ENCODE data around the gene LRRC28.

LRRC28 gene

GRCh38 chr15:99307735-99308134, 56.5 kb downstream of the LRRC28 start:
- DNase-seq, result no peak

- DNase-seq, result no peak
Observed at GRCh38 chr15:99310745-99311144, 59.5 kb downstream of the LRRC28 start.

GRCh38 chr15:99312228-99312627, 60.9 kb downstream of the LRRC28 start:
- DNase-seq, result no peak

- no peak for DNase-seq
Observed at GRCh38 chr15:99312794-99313193, 61.5 kb downstream of the LRRC28 start.

GRCh38 chr15:99315636-99316035, 64.4 kb downstream of the LRRC28 start:
- DNase-seq, result no peak

- no peak for DNase-seq
Observed at GRCh38 chr15:99320374-99321215, 69.3 kb downstream of the LRRC28 start.

- no peak for DNase-seq
Observed at GRCh38 chr15:99321468-99321867, 70.2 kb downstream of the LRRC28 start.

GRCh38 chr15:99322643-99323405, 71.5 kb downstream of the LRRC28 start:
- no peak for DNase-seq

- DNase-seq, result no peak
Observed at GRCh38 chr15:99324082-99324620, 72.9 kb downstream of the LRRC28 start.

GRCh38 chr15:99324700-99325099, 73.4 kb downstream of the LRRC28 start:
- no peak for DNase-seq

- no peak for DNase-seq
Observed at GRCh38 chr15:99326235-99326634, 75.0 kb downstream of the LRRC28 start.

- no peak for DNase-seq
Observed at GRCh38 chr15:99328106-99329072, 77.1 kb downstream of the LRRC28 start.

- no peak for DNase-seq
Observed at GRCh38 chr15:99331381-99331780, 80.1 kb downstream of the LRRC28 start.

- DNase-seq, result no peak
Observed at GRCh38 chr15:99333413-99333812, 82.1 kb downstream of the LRRC28 start.

GRCh38 chr15:99333981-99334380, 82.7 kb downstream of the LRRC28 start:
- no peak for DNase-seq

GRCh38 chr15:99335508-99335907, 84.2 kb downstream of the LRRC28 start:
- no peak for DNase-seq

GRCh38 chr15:99336794-99337193, 85.5 kb downstream of the LRRC28 start:
- no peak for DNase-seq

GRCh38 chr15:99340347-99340746, 89.1 kb downstream of the LRRC28 start:
- no peak for DNase-seq

- DNase-seq, result no peak
Observed at GRCh38 chr15:99341786-99342185, 90.5 kb downstream of the LRRC28 start.

GRCh38 chr15:99343208-99343607, 91.9 kb downstream of the LRRC28 start:
- no peak for DNase-seq

- no peak for DNase-seq
Observed at GRCh38 chr15:99343881-99344551, 92.7 kb downstream of the LRRC28 start.

- DNase-seq, result no peak
Observed at GRCh38 chr15:99344639-99345038, 93.4 kb downstream of the LRRC28 start.
